OCI-LY7 (cell line): Measurements from ENCODE around the gene PPP2R2B.

ENCODE experiments used
- CTCF ChIP-seq: fragments of 200-600 bp; sonication (generic); conservative IDR thresholded peaks from 2 replicates; pipeline ENCODE4 v1.5.1; 2014; ENCODE audit warnings: mild to moderate bottlenecking, antibody characterized with exemption, low read length, moderate library complexity, mixed read lengths
- EZH2phosphoT487 ChIP-seq: fragments of 200-600 bp; sonication (generic); IDR thresholded peaks from 2 replicates; pipeline ENCODE4 v1.6.1; 2018; ENCODE audit warnings: low read depth, borderline replicate concordance, mild to moderate bottlenecking, mixed run types, antibody characterized with exemption, low read length, moderate library complexity, mixed read lengths

GRCh38 chr5:146549615-146550014 is 328.9 kb downstream of the PPP2R2B start:
- TF ChIP-seq CTCF = no peak
- TF ChIP-seq EZH2phosphoT487 = no peak
